ENCODE measurements around the gene ENTPD7.

The ENTPD7 gene

GRCh38 chr10:99652800-99653390 is 6.4 kb upstream of the ENTPD7 start:
- Histone ChIP-seq H3K4me1 (ENCODE audit: control insufficient read depth, insufficient read depth, low read length, poor library complexity, severe bottlenecking) (no peaks in the 10 kb centered on the region), H3K36me3 (ENCODE audit: control insufficient read depth, insufficient read depth, low read length) (no peaks in the 10 kb centered on the region), H3K9me3 (ENCODE audit: control insufficient read depth, low read length) (no peaks in the 10 kb centered on the region), H3K27ac (ENCODE audit: low read depth, low read length, severe bottlenecking) (no peak overlapping the region), H3K4me3 (ENCODE audit: extremely low read depth, insufficient read depth, low read length, poor library complexity, severe bottlenecking) (no peak overlapping the region)
- WGBS, 2 experiments (ENCODE audit: insufficient coverage in 2 of 2), result 85 to 100% methylated on average over 1 of the region's 4 CpGs

- H3K4me3 ChIP-seq (ENCODE audit: extremely low read depth, insufficient read depth, low read length, poor library complexity, severe bottlenecking), result no peak overlapping the region
- WGBS, 2 experiments (ENCODE audit: insufficient coverage in 2 of 2), result 79 to 81% methylated on average over 5 to 6 of the region's 9 CpGs
Observed at GRCh38 chr10:99654390-99655175, 4.7 kb upstream of the ENTPD7 start.

GRCh38 chr10:99656199-99657064 is 2.9 kb upstream of the ENTPD7 start:
- Histone ChIP-seq H3K27ac (ENCODE audit: low read depth, low read length, severe bottlenecking) (no peak overlapping the region), H3K4me1 (ENCODE audit: control insufficient read depth, insufficient read depth, low read length, poor library complexity, severe bottlenecking) (peaks cover 4% of the 10 kb centered on the region), H3K4me3 (ENCODE audit: extremely low read depth, insufficient read depth, low read length, poor library complexity, severe bottlenecking) (no peak overlapping the region), H3K9me3 (ENCODE audit: control insufficient read depth, low read length) (no peaks in the 10 kb centered on the region), H3K36me3 (ENCODE audit: control insufficient read depth, insufficient read depth, low read length) (peaks cover 2% of the 10 kb centered on the region)
- WGBS, 2 experiments (ENCODE audit: insufficient coverage in 2 of 2), result no CpG with 5 or more reads among the region's 1 CpG

More at GRCh38 chr10:99654390-99655175, 4.7 kb upstream of the ENTPD7 start:
- no peak overlapping the region for H3K27ac ChIP-seq (ENCODE audit: low read depth, low read length, severe bottlenecking)
- H3K36me3 ChIP-seq (ENCODE audit: control insufficient read depth, insufficient read depth, low read length), result no peaks in the 10 kb centered on the region
- H3K4me1 ChIP-seq (ENCODE audit: control insufficient read depth, insufficient read depth, low read length, poor library complexity, severe bottlenecking), result no peaks in the 10 kb centered on the region
- H3K9me3 ChIP-seq (ENCODE audit: control insufficient read depth, low read length), result no peaks in the 10 kb centered on the region

- peaks cover 14% of the 10 kb centered on the region for H3K36me3 ChIP-seq (ENCODE audit: control insufficient read depth, insufficient read depth, low read length)
- 12 to 14% methylated on average over 12 to 15 of the region's 24 CpGs for WGBS, 2 experiments (ENCODE audit: insufficient coverage in 2 of 2)
- no peak overlapping the region for H3K27ac ChIP-seq (ENCODE audit: low read depth, low read length, severe bottlenecking)
- no peaks in the 10 kb centered on the region for H3K9me3 ChIP-seq (ENCODE audit: control insufficient read depth, low read length)
- peaks cover 7% of the 10 kb centered on the region for H3K4me1 ChIP-seq (ENCODE audit: control insufficient read depth, insufficient read depth, low read length, poor library complexity, severe bottlenecking)
- peak overlapping the region; percentile 82 for H3K4me3 ChIP-seq (ENCODE audit: extremely low read depth, insufficient read depth, low read length, poor library complexity, severe bottlenecking)
Observed at GRCh38 chr10:99658622-99659030, 683 bp upstream of the ENTPD7 start.

GRCh38 chr10:99659868-99660366 is 608 bp downstream of the ENTPD7 start:
- no peaks in the 10 kb centered on the region for H3K9me3 ChIP-seq (ENCODE audit: control insufficient read depth, low read length)
- H3K4me1 ChIP-seq (ENCODE audit: control insufficient read depth, insufficient read depth, low read length, poor library complexity, severe bottlenecking), result peaks cover 7% of the 10 kb centered on the region
- H3K4me3 ChIP-seq (ENCODE audit: extremely low read depth, insufficient read depth, low read length, poor library complexity, severe bottlenecking), result peak overlapping the region; percentile 82
- peaks cover 14% of the 10 kb centered on the region for H3K36me3 ChIP-seq (ENCODE audit: control insufficient read depth, insufficient read depth, low read length)
- WGBS, 2 experiments (ENCODE audit: insufficient coverage in 2 of 2), result 12 to 16% methylated on average over 9 of the region's 10 CpGs
- peak overlapping the region; percentile 72 for H3K27ac ChIP-seq (ENCODE audit: low read depth, low read length, severe bottlenecking)

- H3K4me1 ChIP-seq (ENCODE audit: control insufficient read depth, insufficient read depth, low read length, poor library complexity, severe bottlenecking), result peaks cover 7% of the 10 kb centered on the region
- no peaks in the 10 kb centered on the region for H3K9me3 ChIP-seq (ENCODE audit: control insufficient read depth, low read length)
- peaks cover 22% of the 10 kb centered on the region for H3K36me3 ChIP-seq (ENCODE audit: control insufficient read depth, insufficient read depth, low read length)
- H3K4me3 ChIP-seq (ENCODE audit: extremely low read depth, insufficient read depth, low read length, poor library complexity, severe bottlenecking), result no peak overlapping the region
- WGBS, 2 experiments (ENCODE audit: insufficient coverage in 2 of 2), result 81 to 96% methylated on average over 4 to 5 of the region's 6 CpGs
- no peak overlapping the region for H3K27ac ChIP-seq (ENCODE audit: low read depth, low read length, severe bottlenecking)
Observed at GRCh38 chr10:99660662-99661376, 1.5 kb downstream of the ENTPD7 start.

- peaks cover 7% of the 10 kb centered on the region for H3K4me1 ChIP-seq (ENCODE audit: control insufficient read depth, insufficient read depth, low read length, poor library complexity, severe bottlenecking)
- 91 to 97% methylated on average over 4 to 5 of the region's 6 CpGs for WGBS, 2 experiments (ENCODE audit: insufficient coverage in 2 of 2)
- peaks cover 27% of the 10 kb centered on the region for H3K36me3 ChIP-seq (ENCODE audit: control insufficient read depth, insufficient read depth, low read length)
- no peaks in the 10 kb centered on the region for H3K9me3 ChIP-seq (ENCODE audit: control insufficient read depth, low read length)
- H3K27ac ChIP-seq (ENCODE audit: low read depth, low read length, severe bottlenecking), result no peak overlapping the region
- H3K4me3 ChIP-seq (ENCODE audit: extremely low read depth, insufficient read depth, low read length, poor library complexity, severe bottlenecking), result no peak overlapping the region
Observed at GRCh38 chr10:99661377-99661763, 2.1 kb downstream of the ENTPD7 start.

- Histone ChIP-seq H3K4me3 (ENCODE audit: extremely low read depth, insufficient read depth, low read length, poor library complexity, severe bottlenecking) (no peak overlapping the region), H3K9me3 (ENCODE audit: control insufficient read depth, low read length) (no peaks in the 10 kb centered on the region), H3K4me1 (ENCODE audit: control insufficient read depth, insufficient read depth, low read length, poor library complexity, severe bottlenecking) (peaks cover 7% of the 10 kb centered on the region), H3K36me3 (ENCODE audit: control insufficient read depth, insufficient read depth, low read length) (peaks cover 43% of the 10 kb centered on the region), H3K27ac (ENCODE audit: low read depth, low read length, severe bottlenecking) (no peak overlapping the region)
- WGBS, 2 experiments (ENCODE audit: insufficient coverage in 2 of 2), result 100% methylated on average over 2 of the region's 2 CpGs
Observed at GRCh38 chr10:99665304-99665703, 6.0 kb downstream of the ENTPD7 start.

GRCh38 chr10:99667108-99667751 is 7.9 kb downstream of the ENTPD7 start:
- Histone ChIP-seq H3K36me3 (ENCODE audit: control insufficient read depth, insufficient read depth, low read length) (peaks cover 45% of the 10 kb centered on the region), H3K9me3 (ENCODE audit: control insufficient read depth, low read length) (no peaks in the 10 kb centered on the region), H3K4me3 (ENCODE audit: extremely low read depth, insufficient read depth, low read length, poor library complexity, severe bottlenecking) (no peak overlapping the region), H3K4me1 (ENCODE audit: control insufficient read depth, insufficient read depth, low read length, poor library complexity, severe bottlenecking) (no peaks in the 10 kb centered on the region), H3K27ac (ENCODE audit: low read depth, low read length, severe bottlenecking) (no peak overlapping the region)
- WGBS, 2 experiments (ENCODE audit: insufficient coverage in 2 of 2), result 94% methylated on average over 3 of the region's 4 CpGs

- Histone ChIP-seq H3K9me3 (ENCODE audit: control insufficient read depth, low read length) (no peaks in the 10 kb centered on the region), H3K4me1 (ENCODE audit: control insufficient read depth, insufficient read depth, low read length, poor library complexity, severe bottlenecking) (no peaks in the 10 kb centered on the region), H3K36me3 (ENCODE audit: control insufficient read depth, insufficient read depth, low read length) (peaks cover 26% of the 10 kb centered on the region), H3K4me3 (ENCODE audit: extremely low read depth, insufficient read depth, low read length, poor library complexity, severe bottlenecking) (no peak overlapping the region), H3K27ac (ENCODE audit: low read depth, low read length, severe bottlenecking) (no peak overlapping the region)
- WGBS, 2 experiments (ENCODE audit: insufficient coverage in 2 of 2), result no CpG with 5 or more reads among the region's 2 CpGs
Observed at GRCh38 chr10:99671386-99671785, 12.1 kb downstream of the ENTPD7 start.
